HG02973 (cell line): ENCODE data around the gene ALDH16A1.
"Not testable (repeated sequence)": the region's sequence is repeated elsewhere in the genome, so short reads cannot be mapped to it uniquely, and the experiment has no call there.

ENCODE experiments used
- ATAC-seq: cut with Tn5 transposase; IDR thresholded peaks from one replicate; pipeline ENCODE4 v1.9.1; 2021; ENCODE audit warnings: moderate library complexity; ENCODE audit not compliant: unreplicated experiment

ALDH16A1 gene

GRCh38 chr19:49461656-49462055, 8.6 kb downstream of the ALDH16A1 start:
- ATAC-seq: no peak

- no peak for ATAC-seq
Observed at GRCh38 chr19:49462492-49462891, 9.5 kb downstream of the ALDH16A1 start.

- ATAC-seq: no peak
Observed at GRCh38 chr19:49463960-49464740, 11.1 kb downstream of the ALDH16A1 start.

GRCh38 chr19:49465371-49465770, 12.3 kb downstream of the ALDH16A1 start:
- no peak for ATAC-seq

- no peak for ATAC-seq
Observed at GRCh38 chr19:49468199-49468598, 15.2 kb downstream of the ALDH16A1 start.

GRCh38 chr19:49468746-49469447, 15.9 kb downstream of the ALDH16A1 start:
- peak; percentile 58 for ATAC-seq

GRCh38 chr19:49469828-49470614, 17.0 kb downstream of the ALDH16A1 start:
- ATAC-seq: no peak

GRCh38 chr19:49470615-49470978, 17.6 kb downstream of the ALDH16A1 start:
- ATAC-seq: no peak

- ATAC-seq: no peak
Observed at GRCh38 chr19:49472936-49473335, 19.9 kb downstream of the ALDH16A1 start.

- ATAC-seq: not testable (repeated sequence)
Observed at GRCh38 chr19:49473501-49473867, 20.5 kb downstream of the ALDH16A1 start.

GRCh38 chr19:49473868-49474541, 21.0 kb downstream of the ALDH16A1 start, which contains the start of gene FLT3LG:
Gene FLT3LG (plus strand): TSS chr19:49474215. CDS start chr19:49474640, 425 bp downstream.
- ATAC-seq: peak; percentile 44

GRCh38 chr19:49474542-49474924, 21.5 kb downstream of the ALDH16A1 start:
- ATAC-seq: no peak

GRCh38 chr19:49475191-49475917, 22.3 kb downstream of the ALDH16A1 start:
- no peak for ATAC-seq

- ATAC-seq: no peak
Observed at GRCh38 chr19:49475995-49476880, 23.2 kb downstream of the ALDH16A1 start.

- ATAC-seq: no peak
Observed at GRCh38 chr19:49479975-49480628, 27.1 kb downstream of the ALDH16A1 start.

GRCh38 chr19:49481020-49481683, 28.1 kb downstream of the ALDH16A1 start:
- no peak for ATAC-seq

- ATAC-seq: no peak
Observed at GRCh38 chr19:49486232-49486631, 33.2 kb downstream of the ALDH16A1 start.

- ATAC-seq: no peak
Observed at GRCh38 chr19:49486710-49487276, 33.8 kb downstream of the ALDH16A1 start.
